GM21619 (cell line): Measurements from ENCODE around the gene ATXN7L2.

Experiments used
- ATAC-seq: cut with Tn5 transposase; IDR thresholded peaks from one replicate; pipeline ENCODE4 v1.9.1; 2021; ENCODE audit not compliant: unreplicated experiment

The ATXN7L2 gene

DNA sequence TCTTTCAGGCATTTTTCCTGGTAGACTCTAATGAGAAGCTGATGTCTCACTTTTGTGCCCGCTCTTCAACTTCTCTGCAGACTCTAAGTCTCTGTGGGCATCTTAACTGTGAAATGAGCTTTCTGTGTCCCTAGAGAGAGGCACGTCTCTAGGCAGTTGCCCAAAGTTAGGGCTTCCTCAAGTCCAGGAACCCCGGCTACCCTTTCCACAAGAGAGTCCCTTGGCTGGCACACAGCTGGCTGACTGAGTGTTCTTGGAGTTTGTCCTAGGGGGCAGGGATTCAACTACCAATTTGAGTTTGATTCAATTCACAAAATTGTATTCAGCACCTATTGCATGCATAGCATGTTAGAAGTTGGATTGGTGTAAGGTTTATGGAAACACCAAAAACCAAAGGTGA is 57.4 kb downstream of the ATXN7L2 start:
- ATAC-seq = no peak
